ENCODE results near the gene GALNT18.

Gene GALNT18

GRCh38 chr11:11349106-11349825, 272.5 kb downstream of the GALNT18 start:
- no peak for DNase-seq (ENCODE audit: low spot score)

GRCh38 chr11:11348303-11348702, 273.5 kb downstream of the GALNT18 start:
- no peak for DNase-seq (ENCODE audit: low spot score)

GRCh38 chr11:11347592-11347991, 274.2 kb downstream of the GALNT18 start:
- DNase-seq (ENCODE audit: low spot score): no peak

- no peak for DNase-seq (ENCODE audit: low spot score)
Measured at GRCh38 chr11:11346303-11346702, 275.5 kb downstream of the GALNT18 start.

- no peak for DNase-seq (ENCODE audit: low spot score)
Measured at GRCh38 chr11:11345099-11345498, 276.7 kb downstream of the GALNT18 start.

GRCh38 chr11:11344045-11344444, 277.8 kb downstream of the GALNT18 start:
- DNase-seq (ENCODE audit: low spot score): no peak

GRCh38 chr11:11338304-11338703, 283.5 kb downstream of the GALNT18 start:
- DNase-seq (ENCODE audit: low spot score): no peak

GRCh38 chr11:11336664-11337063, 285.1 kb downstream of the GALNT18 start:
- DNase-seq (ENCODE audit: low spot score): no peak

- no peak for DNase-seq (ENCODE audit: low spot score)
Measured at GRCh38 chr11:11335043-11335442, 286.8 kb downstream of the GALNT18 start.

GRCh38 chr11:11334607-11335006, 287.2 kb downstream of the GALNT18 start:
- DNase-seq (ENCODE audit: low spot score): no peak

GRCh38 chr11:11332141-11332710, 289.6 kb downstream of the GALNT18 start:
- DNase-seq (ENCODE audit: low spot score): no peak

- DNase-seq (ENCODE audit: low spot score): no peak
Measured at GRCh38 chr11:11329062-11329806, 292.6 kb downstream of the GALNT18 start.

- no peak for DNase-seq (ENCODE audit: low spot score)
Measured at GRCh38 chr11:11324090-11324489, 297.7 kb downstream of the GALNT18 start.

GRCh38 chr11:11322101-11322500, 299.7 kb downstream of the GALNT18 start:
- no peak for DNase-seq (ENCODE audit: low spot score)

GRCh38 chr11:11320825-11321224, 301.0 kb downstream of the GALNT18 start:
- DNase-seq (ENCODE audit: low spot score): no peak

GRCh38 chr11:11318961-11319360, 302.8 kb downstream of the GALNT18 start:
- no peak for DNase-seq (ENCODE audit: low spot score)

GRCh38 chr11:11318461-11318860, 303.3 kb downstream of the GALNT18 start:
- DNase-seq (ENCODE audit: low spot score): no peak

- DNase-seq (ENCODE audit: low spot score): no peak
Measured at GRCh38 chr11:11316651-11317230, 305.1 kb downstream of the GALNT18 start.

GRCh38 chr11:11313902-11314692, 307.7 kb downstream of the GALNT18 start:
- DNase-seq (ENCODE audit: low spot score): peak; percentile 11

- peak; percentile 93 for DNase-seq (ENCODE audit: low spot score)
Measured at GRCh38 chr11:11313426-11313825, 308.4 kb downstream of the GALNT18 start.

GRCh38 chr11:11312738-11313137, 309.1 kb downstream of the GALNT18 start:
- DNase-seq (ENCODE audit: low spot score): peak; percentile 5

- no peak for DNase-seq (ENCODE audit: low spot score)
Measured at GRCh38 chr11:11311169-11311568, 310.6 kb downstream of the GALNT18 start.

Data from kidney tubule cell (primary cell).